OCI-LY7 (cell line): ENCODE measurements around the gene TAMALIN.

Experiments
- CTCF ChIP-seq: fragments of 200-600 bp; sonication (generic); conservative IDR thresholded peaks from 2 replicates; pipeline ENCODE4 v1.5.1; 2014; ENCODE audit warnings: mild to moderate bottlenecking, antibody characterized with exemption, low read length, moderate library complexity, mixed read lengths
- EZH2phosphoT487 ChIP-seq: fragments of 200-600 bp; sonication (generic); IDR thresholded peaks from 2 replicates; pipeline ENCODE4 v1.6.1; 2018; ENCODE audit warnings: low read depth, borderline replicate concordance, mild to moderate bottlenecking, mixed run types, antibody characterized with exemption, low read length, moderate library complexity, mixed read lengths

- TF ChIP-seq CTCF = no peak
- no peak for TF ChIP-seq EZH2phosphoT487
Measured at GRCh38 chr12:51963477-51963876, 43.3 kb upstream of the TAMALIN start.
